SJSA1 (cell line): ENCODE measurements around the gene NOTCH3. TPM values are rescaled to one million over a fixed set of nuclear protein-coding genes. Genes with fewer than 3 reads are reported as not detected.
A peak's percentile ranks its signal among the peaks of the same experiment; 100 is the strongest.

ENCODE experiments used
- DNase-seq, 2 experiments: peaks; one replicate each; pipeline ENCODE4 v3.0.0-alpha.2; 2015 to 2020; ENCODE audit warnings: low spot score in 2 of 2, low read depth in 1 of 2
- H3K27ac ChIP-seq: fragments of 250-450 bp; sonication (Bioruptor Pico); 2 replicates; pipeline ENCODE4 v1.5.1; 2020; ENCODE audit warnings: mild to moderate bottlenecking, moderate library complexity
- H3K27me3 ChIP-seq: fragments of 250-450 bp; sonication (Bioruptor Pico); replicated peaks from 2 replicates; pipeline ENCODE4 v1.5.1; 2020; ENCODE audit warnings: mild to moderate bottlenecking, moderate library complexity
- H3K36me3 ChIP-seq: fragments of 250-450 bp; sonication (Bioruptor Pico); 2 replicates; pipeline ENCODE4 v1.5.1; 2020; ENCODE audit warnings: mild to moderate bottlenecking
- H3K4me1 ChIP-seq: fragments of 250-450 bp; sonication (Bioruptor Pico); replicated peaks from 2 replicates; pipeline ENCODE4 v1.6.1; 2021; ENCODE audit warnings: mild to moderate bottlenecking
- H3K4me3 ChIP-seq: fragments of 250-450 bp; sonication (Bioruptor Pico); 2 replicates; pipeline ENCODE4 v1.5.1; 2020; ENCODE audit warnings: mild to moderate bottlenecking
- H3K9me3 ChIP-seq: fragments of 250-450 bp; sonication (Bioruptor Pico); replicated peaks from 2 replicates; pipeline ENCODE4 v1.5.1; 2020; ENCODE audit warnings: mild to moderate bottlenecking
- total RNA-seq: library from RNA; depleted of rRNA; stranded (reverse); fragments of >200 nt; shearing (Covaris generic); gene quantifications from 2 replicates; pipeline ENCODE4 v1.2.3, GENCODE V29; 2014

NOTCH3 gene
- total RNA-seq, 1 experiment from 2014 or later: 33.1 TPM

- H3K9me3 ChIP-seq: no peaks in the 10 kb centered on the region; the same call in 1 of the 2 replicates
- H3K4me3 ChIP-seq: peak overlapping the region; percentile 43
- no peaks in the 10 kb centered on the region for H3K27me3 ChIP-seq
- DNase-seq: no peak
- H3K4me1 ChIP-seq: peaks cover 12% of the 10 kb centered on the region
- H3K36me3 ChIP-seq: no peaks in the 10 kb centered on the region
- peak overlapping the region; percentile 72 for H3K27ac ChIP-seq
These were observed 23.0 kb upstream of the NOTCH3 start for GRCh38 chr19:15223649-15224361.

GRCh38 chr19:15222738-15223648 lies 22.2 kb upstream of the NOTCH3 start:
- H3K4me3 ChIP-seq: peak overlapping the region; percentile 43
- H3K4me1 ChIP-seq: peaks cover 12% of the 10 kb centered on the region
- peak; percentile 96 for DNase-seq
- peak overlapping the region; percentile 72 for H3K27ac ChIP-seq
- no peaks in the 10 kb centered on the region; the same call in 1 of the 2 replicates for H3K9me3 ChIP-seq
- H3K27me3 ChIP-seq: no peaks in the 10 kb centered on the region
- H3K36me3 ChIP-seq: no peaks in the 10 kb centered on the region

GRCh38 chr19:15220833-15221232 lies 20.0 kb upstream of the NOTCH3 start:
- H3K27ac ChIP-seq: no peak overlapping the region
- H3K9me3 ChIP-seq: no peaks in the 10 kb centered on the region; the same call in 1 of the 2 replicates
- peaks cover 12% of the 10 kb centered on the region for H3K4me1 ChIP-seq
- no peaks in the 10 kb centered on the region for H3K27me3 ChIP-seq
- DNase-seq: no peak
- H3K4me3 ChIP-seq: no peak overlapping the region
- no peaks in the 10 kb centered on the region for H3K36me3 ChIP-seq

DNA sequence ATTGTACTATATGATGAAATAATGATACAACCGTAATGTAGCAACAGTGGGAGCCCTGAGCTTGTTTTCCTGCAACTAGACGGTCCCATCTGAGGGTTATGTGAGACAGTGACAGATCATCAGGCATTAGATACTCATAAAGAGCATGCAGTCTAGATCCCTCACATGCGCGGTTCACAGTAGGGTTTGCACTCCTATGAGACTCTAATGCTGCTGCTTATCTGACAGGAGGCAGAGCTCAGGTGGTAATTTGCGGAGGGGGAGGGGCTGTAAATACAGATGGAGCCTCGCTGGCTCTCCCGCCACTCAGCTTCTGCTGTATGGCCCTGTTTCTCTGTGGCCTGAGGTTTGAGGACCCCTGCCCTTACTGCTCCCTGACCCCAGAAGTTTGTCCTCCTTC lies 17.7 kb upstream of the NOTCH3 start:
- H3K27me3 ChIP-seq: no peaks in the 10 kb centered on the region
- no peaks in the 10 kb centered on the region for H3K36me3 ChIP-seq
- DNase-seq: no peak
- no peak overlapping the region for H3K4me3 ChIP-seq
- H3K4me1 ChIP-seq: peaks cover 7% of the 10 kb centered on the region
- H3K9me3 ChIP-seq: no peaks in the 10 kb centered on the region; the same call in 1 of the 2 replicates
- no peak overlapping the region for H3K27ac ChIP-seq

DNA sequence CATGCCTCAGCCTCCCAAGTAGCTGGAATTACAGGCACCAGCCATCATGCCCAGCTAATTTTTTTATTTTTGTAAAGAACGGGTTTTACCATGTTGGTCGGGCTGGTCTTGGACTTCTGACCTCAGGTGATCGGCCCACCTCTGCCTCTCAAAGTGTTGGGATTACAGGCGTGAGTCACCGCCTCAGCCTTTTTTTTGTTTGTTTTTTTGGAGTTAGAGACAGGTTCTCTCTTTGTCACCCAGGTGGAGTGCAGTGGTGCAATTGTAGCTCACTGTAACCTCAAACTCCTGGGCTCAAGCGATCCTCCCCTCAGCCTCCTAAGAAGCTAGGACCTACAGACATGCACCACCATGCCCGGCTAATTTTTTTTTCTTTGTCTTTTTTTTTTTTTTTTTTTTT lies 15.6 kb upstream of the NOTCH3 start:
- Histone ChIP-seq H3K27me3 (no peaks in the 10 kb centered on the region), H3K27ac (no peak overlapping the region), H3K9me3 (no peaks in the 10 kb centered on the region; the same call in 1 of the 2 replicates), H3K4me3 (no peak overlapping the region), H3K36me3 (no peaks in the 10 kb centered on the region), H3K4me1 (peaks cover 2% of the 10 kb centered on the region)
- DNase-seq: no peak

- no peak overlapping the region for H3K4me3 ChIP-seq
- no peaks in the 10 kb centered on the region for H3K36me3 ChIP-seq
- peaks cover 24% of the 10 kb centered on the region for H3K4me1 ChIP-seq
- no peaks in the 10 kb centered on the region for H3K9me3 ChIP-seq
- H3K27me3 ChIP-seq: no peaks in the 10 kb centered on the region
- no peak overlapping the region for H3K27ac ChIP-seq
- no peak for DNase-seq
These were observed 13.1 kb upstream of the NOTCH3 start for GRCh38 chr19:15213715-15214381.

DNA sequence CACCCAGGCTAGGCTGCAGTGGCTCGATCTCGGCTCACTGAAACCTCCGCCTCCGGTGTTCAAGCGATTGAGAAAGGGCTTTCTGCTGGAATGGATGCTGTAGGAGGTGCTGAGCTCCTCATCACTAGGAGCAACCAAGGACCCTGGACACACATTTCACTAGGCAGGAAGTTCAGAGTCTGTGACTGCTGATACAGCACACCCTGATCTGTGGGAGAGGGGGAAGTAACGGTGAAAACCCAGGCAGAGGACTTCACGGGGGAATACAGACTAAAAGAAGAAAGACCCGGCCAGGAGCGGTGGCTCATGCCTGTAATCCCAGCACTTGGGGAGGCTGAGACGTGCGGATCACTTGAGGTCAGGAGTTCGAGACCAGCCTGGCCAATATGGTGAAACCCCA lies 11.9 kb upstream of the NOTCH3 start:
- no peak for DNase-seq

DNA sequence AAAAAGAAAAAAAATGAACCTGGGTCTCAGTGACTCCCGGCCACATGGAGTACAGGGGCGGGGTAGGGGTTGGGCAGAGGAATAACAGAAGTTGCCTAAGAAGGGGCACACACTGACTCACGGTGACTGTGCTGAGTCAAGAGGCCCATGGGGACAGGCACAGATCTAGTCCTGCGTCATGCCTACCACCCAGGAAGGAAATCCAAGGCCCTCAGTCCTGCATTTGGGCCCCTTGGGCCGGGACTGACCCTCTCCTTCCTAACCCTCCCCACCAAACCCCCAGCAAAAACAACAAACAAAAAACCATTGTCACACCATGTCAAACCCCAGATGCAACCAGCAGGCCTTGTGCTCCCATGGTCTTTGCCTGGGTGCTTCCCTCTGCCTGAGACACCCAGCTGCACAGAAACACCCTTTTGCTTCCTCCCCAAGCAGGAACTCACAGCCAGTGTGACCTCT lies 9.6 kb upstream of the NOTCH3 start:
- Histone ChIP-seq H3K27me3 (no peaks in the 10 kb centered on the region), H3K9me3 (no peaks in the 10 kb centered on the region), H3K36me3 (no peaks in the 10 kb centered on the region), H3K4me3 (no peak overlapping the region), H3K4me1 (peaks cover 24% of the 10 kb centered on the region), H3K27ac (peak overlapping the region; percentile 57)
- peak; percentile 95 to 97 for DNase-seq

More for the DNA sequence above, 11.9 kb upstream of the NOTCH3 start:
- H3K27me3 ChIP-seq: no peaks in the 10 kb centered on the region
- H3K36me3 ChIP-seq: no peaks in the 10 kb centered on the region
- no peaks in the 10 kb centered on the region for H3K9me3 ChIP-seq
- H3K4me1 ChIP-seq: peaks cover 24% of the 10 kb centered on the region
- H3K27ac ChIP-seq: no peak overlapping the region
- H3K4me3 ChIP-seq: no peak overlapping the region

DNA sequence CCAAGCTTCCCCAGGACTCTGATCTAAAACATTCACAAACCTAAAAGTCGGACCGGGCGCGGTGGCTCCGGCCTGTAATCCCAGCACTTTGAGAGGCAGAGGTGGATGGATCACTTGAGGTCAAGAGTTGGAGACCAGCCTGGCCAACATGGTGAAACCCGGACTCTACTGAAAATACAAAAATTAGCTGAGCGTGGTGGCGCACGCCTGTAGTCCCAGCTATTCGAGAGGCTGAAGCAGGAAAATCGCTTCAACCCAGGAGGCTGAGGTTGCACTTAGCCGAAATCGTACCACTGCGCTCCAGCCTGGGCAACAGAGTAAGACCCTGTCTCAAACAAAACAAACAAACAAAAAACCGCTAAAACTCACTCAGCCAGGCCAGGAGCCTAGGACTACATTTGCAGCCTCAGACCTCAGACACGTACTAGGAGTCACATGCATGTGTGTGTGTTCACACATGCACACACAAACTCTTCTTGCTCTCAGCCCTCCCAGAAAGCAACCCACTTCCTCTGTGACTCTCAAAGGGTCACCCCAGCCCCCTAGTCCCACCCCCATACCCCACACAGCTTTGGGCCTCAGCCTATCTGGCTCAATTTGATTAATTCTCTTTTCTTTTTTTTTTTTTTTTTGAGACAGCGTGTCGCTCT lies 704 bp upstream of the NOTCH3 start:
- no peaks in the 10 kb centered on the region for H3K27me3 ChIP-seq
- DNase-seq: no peak
- H3K9me3 ChIP-seq: no peaks in the 10 kb centered on the region; the same call in 1 of the 2 replicates
- peaks cover 21% of the 10 kb centered on the region for H3K36me3 ChIP-seq
- H3K27ac ChIP-seq: no peak overlapping the region
- H3K4me1 ChIP-seq: peaks cover 21% of the 10 kb centered on the region
- peak overlapping the region; percentile 79 for H3K4me3 ChIP-seq

- peak overlapping the region; percentile 21; the same call in 1 of the 2 replicates for H3K27ac ChIP-seq
- peak overlapping the region; percentile 79 for H3K4me3 ChIP-seq
- H3K36me3 ChIP-seq: peaks cover 23% of the 10 kb centered on the region
- H3K27me3 ChIP-seq: no peaks in the 10 kb centered on the region
- peaks cover 28% of the 10 kb centered on the region for H3K4me1 ChIP-seq
- no peaks in the 10 kb centered on the region; the same call in 1 of the 2 replicates for H3K9me3 ChIP-seq
- no peak for DNase-seq
These were observed 888 bp downstream of the NOTCH3 start for GRCh38 chr19:15199661-15200552.

GRCh38 chr19:15198951-15199660 lies 1.7 kb downstream of the NOTCH3 start:
- Histone ChIP-seq H3K27me3 (no peaks in the 10 kb centered on the region), H3K4me3 (peak overlapping the region; percentile 79), H3K4me1 (peaks cover 28% of the 10 kb centered on the region), H3K9me3 (no peaks in the 10 kb centered on the region; the same call in 1 of the 2 replicates), H3K36me3 (peaks cover 23% of the 10 kb centered on the region), H3K27ac (no peak overlapping the region)
- DNase-seq: no peak

DNA sequence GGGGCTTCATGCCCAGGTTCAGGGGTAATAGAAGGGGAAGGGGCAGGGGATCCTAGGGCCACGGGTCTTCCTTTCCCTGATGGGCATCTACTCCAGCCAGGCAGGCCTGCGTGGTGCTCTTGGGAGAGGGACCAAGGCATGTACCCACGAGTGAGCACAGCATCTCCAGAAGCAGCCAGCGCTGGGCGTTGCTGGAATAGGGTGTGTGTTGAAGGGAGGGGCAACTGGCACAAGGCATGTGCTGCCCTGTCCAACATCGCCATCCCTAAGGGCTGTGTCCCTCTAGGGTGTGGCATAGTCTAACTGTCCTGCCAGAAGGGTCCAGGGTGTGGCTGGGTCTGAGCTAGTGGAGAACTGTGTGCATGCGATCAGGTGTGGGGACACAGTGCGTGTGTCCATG lies 2.9 kb downstream of the NOTCH3 start:
- no peak for DNase-seq
- H3K36me3 ChIP-seq: peaks cover 28% of the 10 kb centered on the region
- H3K4me1 ChIP-seq: peaks cover 28% of the 10 kb centered on the region
- no peak overlapping the region for H3K4me3 ChIP-seq
- H3K27me3 ChIP-seq: no peaks in the 10 kb centered on the region
- H3K27ac ChIP-seq: no peak overlapping the region
- H3K9me3 ChIP-seq: no peaks in the 10 kb centered on the region; the same call in 1 of the 2 replicates
